GF-D8 (cell line): Measurements from ENCODE around the gene APOL6.
"Not testable (repeated sequence)": the region's sequence is repeated elsewhere in the genome, so short reads cannot be mapped to it uniquely, and the experiment has no call there.

Source experiments
- DNase-seq: peaks from one replicate; lab custom pipeline; 2025; lab: John Stamatoyannopoulos, UW

APOL6 gene

DNA sequence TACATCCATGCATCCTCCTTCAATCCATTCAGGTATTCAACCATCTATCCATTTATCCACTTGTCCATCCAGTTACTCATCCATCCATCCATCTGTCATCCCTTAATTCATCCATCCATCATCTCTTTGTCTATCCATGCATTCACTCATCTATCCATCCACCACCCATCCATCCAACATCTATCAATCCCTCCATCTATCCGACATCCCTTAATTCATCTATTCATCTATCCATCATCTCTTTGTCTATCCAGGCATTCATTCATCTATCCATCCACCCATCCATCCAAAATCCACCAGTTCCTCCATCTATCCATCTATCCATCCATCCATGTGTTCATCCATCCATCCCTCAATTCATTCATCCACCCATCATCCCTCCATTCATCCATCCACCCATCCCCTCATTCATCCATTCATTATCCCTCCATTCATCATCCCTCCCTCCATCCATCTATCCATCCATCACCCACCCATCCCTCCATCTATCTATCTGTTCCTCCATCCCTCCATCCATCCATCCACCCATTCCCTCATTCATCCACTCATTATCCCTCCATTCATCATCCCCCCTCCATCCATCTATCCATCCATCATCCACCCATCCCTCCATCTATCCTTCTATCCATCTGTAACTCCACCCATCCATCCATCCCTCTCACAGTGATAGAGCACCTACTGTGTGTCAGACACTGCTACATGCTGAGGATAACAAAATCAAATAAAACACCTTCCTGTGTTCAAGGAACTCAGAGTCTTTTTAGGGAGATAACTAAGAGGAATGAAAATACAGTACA lies 29.6 kb upstream of the APOL6 start:
- no peak for DNase-seq

DNA sequence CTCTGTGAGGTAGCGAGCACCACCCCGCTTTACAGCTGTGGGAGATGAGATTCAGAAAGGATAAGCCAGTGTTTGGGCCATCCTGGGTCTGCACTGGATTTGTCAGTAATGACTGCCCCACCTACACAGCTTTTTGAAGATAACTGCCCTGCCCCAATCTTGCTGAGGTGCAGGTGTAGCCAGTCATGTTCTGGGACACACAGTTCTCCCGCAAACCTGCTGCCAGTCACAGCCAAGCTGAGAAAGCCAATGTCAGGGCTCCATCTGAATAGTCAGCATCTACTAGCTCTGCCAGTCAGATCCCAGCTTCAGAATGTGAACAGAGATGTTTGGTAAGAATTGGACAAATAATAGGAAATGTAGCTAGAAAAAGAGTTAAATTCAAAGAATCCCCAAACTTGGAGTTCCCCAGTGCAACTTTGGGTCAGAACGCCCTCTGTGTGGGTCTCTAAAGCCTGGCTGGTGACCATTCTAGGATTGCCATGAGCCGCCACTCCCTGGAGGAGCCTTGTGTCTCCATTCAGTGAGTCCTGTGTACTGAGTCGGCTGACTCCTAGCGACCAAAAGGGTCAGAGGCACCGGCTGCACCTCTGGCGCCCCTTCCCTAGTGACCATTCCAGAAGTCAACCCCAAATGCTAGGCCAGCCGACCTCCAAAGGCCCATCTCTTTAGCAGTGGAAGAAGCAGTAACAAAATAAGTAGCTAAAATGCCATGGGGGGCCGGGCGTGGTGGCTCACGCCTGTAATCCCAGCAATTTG lies 28.7 kb upstream of the APOL6 start:
- DNase-seq = no peak

DNA sequence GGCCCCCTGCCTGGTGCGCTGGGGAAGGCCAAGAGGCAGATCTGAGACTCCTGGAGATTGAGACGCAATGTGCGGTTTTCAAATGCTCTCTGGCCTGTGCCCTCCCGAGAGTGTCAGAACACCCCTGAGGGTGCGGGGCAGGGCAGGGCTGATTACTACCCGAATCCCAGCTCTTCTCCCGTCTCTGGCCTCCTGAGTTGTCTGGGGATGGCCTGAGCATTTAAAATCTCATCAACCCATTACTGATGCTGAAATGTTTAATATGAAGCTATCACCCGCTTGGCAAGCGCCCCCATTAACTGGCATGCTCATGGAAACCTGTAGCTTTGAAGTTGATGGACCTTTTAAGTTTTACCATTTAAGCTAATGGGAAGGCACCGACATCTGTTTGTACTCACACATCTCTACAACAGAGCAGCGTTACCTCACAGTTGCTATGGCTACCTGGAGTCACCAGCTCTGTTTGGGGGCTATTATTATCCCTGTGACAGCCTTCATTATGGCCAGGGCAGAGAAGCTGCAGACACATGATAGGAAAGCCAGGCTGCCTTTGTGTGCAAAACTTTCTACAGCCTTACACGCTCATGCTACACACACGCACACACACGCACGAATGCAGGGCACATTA lies 27.5 kb upstream of the APOL6 start:
- DNase-seq = no peak

DNA sequence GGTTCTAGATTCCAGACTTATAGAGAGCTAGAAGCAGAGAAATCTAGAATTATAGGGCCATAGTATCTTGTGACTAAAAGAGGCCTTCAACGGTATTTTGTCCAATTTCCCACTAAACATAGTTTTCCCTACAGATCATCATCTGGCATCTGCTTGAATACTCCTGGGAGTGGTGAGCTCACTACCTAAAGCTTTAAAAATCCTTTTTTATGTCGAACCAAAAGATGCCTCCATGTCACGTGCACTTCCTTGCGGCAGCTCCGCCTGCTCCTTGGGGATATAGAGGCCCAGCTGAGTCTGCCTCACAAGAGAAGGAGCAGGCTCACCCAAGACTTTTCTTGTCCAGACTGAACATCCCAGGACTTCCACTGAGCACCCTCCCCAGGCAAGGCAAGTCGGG lies 26.8 kb upstream of the APOL6 start:
- DNase-seq = no peak

DNA sequence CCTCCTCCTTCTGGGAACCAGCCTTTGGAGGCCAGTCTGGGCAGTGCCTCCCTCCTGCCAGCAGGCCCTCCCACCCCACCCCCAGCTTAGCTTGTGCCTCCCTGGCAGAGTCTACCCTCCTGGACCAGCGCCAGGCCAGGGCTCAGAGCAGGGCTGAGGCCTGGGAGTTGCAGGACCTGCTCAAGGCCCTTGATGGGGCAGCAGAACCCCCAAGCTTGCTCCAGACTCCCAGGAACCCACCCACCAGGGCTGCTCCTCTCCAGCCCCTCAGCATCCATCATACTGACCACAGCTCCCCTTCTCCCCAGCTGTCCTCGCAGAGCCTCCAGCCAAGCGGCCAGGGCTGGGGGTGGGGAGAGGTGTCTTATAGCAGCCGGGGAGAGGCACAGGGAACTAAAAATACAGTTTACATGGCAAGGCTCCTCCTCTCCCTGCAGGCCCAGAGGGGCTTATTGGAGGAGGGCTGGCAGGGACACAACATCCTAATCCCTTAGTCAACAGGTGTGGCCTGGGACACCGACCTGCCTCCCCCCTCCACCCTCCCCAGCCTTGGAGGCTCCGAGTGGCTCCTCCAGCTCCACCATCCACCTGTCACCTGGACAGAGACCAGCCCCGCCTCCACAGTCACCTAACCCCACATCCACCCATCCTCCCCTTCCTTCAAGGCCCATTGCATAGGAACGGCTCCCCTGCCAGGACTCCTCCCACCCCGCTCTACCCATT lies 25.9 kb upstream of the APOL6 start:
- no peak for DNase-seq

DNA sequence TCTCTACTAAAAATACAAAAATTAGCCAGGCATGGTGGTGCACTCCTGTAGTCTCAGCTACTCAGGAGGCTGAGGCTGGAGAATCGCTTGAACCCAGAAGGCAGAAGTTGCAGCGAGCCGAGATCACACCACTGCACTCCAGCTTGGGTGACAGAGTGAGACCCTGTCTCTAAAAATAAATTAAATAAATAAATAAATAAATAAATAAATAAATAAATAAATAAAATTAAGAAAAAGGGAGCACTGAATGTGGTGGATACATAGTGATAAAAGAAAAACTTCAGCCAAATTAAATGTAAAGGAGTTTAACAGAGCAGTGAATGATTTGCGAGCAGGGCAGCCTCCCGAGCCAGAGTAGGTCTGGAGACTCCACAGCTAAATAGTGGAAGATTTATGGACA lies 24.4 kb upstream of the APOL6 start:
- DNase-seq = not testable (repeated sequence)

DNA sequence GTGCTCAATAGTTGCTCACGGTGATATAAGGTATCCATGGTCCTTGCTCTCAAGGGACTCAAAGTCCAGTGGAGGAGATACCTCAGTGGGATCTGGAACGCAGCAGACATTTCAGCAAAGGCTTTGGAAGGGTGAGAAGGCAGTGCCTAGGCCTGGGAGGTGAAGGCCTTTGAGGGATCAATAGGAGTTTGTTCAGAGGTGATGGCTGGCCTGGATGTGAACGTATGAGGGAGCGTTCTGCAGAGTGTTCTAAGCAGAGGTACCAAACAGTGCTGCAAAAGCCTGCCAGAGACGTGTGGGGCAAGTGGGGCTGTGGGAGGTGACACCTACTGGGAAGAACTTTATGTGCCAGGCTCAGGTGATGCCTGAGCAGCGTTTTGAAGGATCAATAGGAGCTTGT lies 23.7 kb upstream of the APOL6 start:
- no peak for DNase-seq

DNA sequence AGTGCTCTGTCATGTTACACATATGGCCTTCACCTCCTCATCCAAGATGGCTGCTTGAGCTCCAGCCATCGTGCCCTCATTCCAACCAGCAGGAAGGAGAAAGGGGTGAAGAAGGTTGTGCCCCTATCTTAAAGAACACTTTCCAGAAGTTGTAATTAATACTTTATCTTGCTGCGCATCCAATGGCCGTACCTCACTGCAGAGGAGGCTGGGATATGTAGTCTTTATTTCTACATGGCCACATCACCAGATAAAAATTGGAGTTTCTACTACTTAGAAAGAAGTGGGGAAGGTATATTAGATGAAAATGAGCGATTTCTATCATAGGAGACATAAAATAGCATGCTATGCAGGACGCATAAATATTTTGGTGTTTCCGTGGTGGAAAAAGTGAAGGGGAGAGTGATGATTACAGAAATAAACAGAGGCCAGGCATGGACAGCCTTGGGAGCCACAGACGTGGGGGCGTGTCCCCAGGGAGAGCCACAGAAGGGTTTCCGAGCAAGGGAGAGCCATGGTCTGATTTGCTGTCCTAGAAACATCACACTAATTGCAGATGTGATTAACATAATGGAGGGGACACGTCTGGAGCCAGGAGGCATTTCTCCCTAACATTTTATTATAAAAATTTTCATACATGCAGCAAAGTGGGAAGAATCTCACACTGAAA lies 22.3 kb upstream of the APOL6 start:
- DNase-seq = no peak

DNA sequence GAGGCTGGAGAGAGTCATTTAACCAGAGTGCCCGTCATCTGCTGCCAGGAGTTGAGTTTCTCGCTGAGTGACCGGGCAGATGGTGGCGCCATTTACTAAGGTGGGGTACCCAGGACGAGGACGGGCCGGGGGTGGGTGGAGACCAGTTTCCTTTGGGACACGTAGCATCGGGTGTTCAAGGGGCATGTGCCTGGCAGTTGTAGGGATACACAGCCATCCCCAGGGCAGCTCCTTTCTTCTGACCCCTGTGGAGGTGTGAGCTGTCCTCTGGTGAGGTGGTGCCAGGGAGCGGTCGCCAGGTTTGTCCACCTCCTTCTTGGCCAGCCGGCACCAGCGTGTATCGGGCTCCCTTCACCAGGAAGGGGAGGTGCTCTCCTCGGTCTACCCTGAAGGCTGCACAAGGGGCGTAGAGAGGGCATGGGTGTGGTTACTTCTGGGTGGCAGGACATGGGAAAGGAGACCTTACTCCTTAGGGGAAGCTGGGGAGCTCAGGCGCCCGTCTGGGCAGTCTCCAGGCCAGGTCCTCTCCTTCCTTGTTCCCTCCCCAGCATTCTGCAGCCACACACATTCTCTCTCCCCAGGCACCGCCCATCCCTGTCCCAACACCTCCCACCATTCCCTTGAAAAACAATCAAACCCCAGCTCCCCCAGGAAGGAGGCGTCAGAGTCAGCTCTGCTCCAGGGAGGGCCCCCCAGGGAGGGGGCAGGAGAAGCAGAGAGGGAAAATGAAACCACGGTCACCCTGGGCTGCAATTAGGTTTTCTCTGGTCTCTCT lies 20.8 kb upstream of the APOL6 start:
- no peak for DNase-seq

DNA sequence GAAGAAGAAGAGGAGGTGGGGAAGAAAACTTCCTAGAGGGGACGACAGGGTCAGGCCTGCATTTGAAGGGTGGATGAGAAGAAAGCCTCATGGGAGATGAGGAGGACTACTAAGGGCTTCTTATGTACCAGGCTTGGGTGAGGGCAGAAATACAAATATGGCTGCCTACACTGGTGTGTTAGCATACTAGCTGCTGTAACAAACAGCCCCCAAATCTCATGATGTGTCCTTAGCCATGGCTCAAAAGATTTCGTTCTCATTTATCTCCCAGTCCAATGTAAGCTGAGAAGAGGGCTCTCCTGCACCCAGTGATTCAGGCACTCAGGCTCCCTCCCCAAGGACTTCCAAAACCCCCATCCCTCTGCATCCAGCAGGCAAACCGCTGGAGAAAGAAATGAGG lies 19.5 kb upstream of the APOL6 start:
- no peak for DNase-seq

DNA sequence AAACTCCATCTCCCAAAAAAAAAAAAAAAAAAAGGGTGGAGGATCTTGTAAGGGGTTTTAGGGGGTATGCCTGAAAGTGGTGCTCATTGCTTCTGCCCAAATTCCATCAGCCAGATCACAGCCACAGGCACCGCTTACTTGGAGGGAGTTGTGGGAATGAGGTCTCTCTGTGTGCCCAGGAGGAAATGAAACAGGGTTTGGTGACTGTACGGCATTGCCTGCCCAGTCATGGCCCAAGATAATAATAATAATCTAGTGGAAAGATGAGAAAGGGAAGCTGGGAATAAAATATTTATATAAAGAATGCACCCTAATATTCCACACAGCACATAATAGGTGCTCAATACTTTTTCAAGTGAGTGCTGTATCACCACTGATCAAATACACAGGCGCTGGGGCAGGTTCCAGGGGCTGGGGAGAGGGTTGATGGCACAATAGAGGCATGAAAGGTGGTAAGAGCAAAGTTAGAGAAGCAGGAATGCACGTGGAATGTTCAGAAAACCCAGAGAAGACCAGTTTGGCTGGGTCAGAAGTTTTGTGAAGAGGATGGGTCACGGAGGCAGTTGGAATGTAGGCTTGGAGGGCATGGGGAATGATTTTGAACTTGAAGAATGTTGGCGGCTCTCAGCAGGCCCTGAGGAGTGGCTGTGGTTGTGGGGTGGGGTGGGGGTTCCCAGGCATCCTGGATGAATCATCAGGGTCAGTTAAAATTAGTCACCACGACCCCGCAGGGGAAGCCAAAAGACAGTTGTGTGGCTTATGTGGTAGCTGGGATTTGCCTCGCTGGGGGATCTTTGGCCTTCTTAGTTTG lies 18.6 kb upstream of the APOL6 start:
- DNase-seq = no peak

DNA sequence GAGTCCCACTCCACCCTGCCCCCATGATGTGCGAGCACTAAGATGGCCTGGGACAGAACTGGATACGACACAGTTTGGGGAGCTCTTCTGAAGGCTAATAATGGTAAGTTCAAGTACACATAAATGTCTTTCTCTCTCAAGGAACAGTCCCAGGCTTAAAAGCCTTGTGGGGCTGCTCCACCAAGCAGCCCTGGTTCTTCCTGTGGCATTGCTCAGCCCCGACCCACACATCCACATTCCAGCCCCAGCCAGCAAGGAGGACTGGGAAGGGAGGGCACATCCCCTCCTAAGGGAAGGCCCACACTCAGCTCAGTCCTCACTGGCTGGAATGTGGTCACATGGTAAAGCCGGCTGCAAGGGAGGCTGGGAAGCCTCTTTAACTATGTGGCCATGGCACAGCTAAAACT lies 17.9 kb upstream of the APOL6 start:
- DNase-seq = no peak

DNA sequence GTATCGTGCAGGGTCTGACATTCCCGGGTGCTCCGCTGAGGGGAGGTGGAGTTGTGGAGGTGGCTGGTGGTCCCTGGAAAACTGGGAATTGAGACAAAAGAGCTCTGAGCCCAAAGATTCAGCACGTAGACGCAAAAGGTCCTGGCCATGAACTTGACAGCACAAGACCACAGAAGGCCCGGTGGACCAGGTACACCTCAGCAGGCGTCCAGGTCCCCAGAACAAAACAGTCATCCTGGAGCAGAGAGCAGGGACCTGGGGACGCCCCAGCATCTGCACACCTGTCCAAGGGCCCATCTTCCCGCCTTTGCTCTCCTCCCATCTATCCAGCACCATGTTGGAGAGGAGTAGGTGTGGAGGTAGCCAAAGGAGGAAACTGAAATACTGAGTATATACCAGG lies 17.4 kb upstream of the APOL6 start:
- no peak for DNase-seq

DNA sequence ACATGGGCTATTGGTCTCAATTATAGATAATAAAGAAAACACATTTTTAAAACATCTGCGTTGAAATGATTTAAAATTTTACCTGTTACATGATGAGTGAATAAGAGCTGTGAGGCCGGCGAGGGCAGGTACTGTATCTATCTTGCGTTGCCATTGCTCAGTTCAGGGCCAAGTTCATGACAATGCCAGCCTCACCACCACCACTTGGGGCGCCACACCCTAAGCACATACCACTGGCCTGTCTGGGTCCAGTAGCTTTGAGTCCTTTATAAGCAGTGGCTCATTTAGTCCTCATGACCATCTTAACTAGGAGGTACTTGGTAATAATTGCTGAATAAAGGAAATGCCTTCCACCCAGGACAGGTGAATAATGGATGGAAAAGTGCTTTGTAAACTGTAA lies 16.6 kb upstream of the APOL6 start:
- DNase-seq = no peak

DNA sequence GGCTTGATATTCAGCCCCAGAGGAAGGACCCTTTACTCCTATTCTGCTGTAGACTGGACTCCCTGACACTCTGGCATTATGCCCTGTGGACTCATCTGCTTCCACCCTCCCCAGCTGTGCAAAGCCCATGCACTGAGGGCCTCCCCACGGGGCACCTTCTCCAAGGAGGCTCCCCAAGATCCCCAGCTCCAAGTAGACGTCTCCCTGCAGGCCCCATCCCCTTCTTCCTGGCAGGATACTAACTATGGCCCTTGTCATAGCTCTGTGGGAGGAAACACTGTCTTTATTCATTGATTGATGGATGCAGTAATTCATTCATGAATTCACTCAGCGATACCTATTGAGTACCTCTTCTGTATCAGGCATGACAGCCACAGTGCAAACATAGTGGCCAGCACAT lies 15.3 kb upstream of the APOL6 start:
- DNase-seq = no peak

DNA sequence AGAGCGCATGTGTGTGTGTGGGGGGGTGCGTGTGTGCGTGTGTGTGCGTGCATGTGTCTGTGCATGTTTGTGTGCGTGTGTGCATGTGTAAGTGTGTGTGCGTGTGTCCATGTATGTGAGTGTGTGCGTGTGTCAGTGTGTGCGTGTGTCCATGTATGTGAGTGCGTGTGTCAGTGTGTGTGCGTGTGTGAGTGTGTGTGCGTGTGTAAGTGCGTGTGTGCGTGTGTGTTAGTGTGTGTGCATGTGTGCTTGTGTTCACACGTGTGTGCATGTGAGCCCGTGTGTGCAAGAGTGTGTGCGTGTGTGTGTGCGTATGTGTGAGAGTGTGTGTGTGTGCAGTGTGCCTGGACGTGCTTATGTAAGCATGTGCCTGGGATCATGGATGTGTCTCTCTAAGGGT lies 14.7 kb upstream of the APOL6 start:
- DNase-seq = no peak

DNA sequence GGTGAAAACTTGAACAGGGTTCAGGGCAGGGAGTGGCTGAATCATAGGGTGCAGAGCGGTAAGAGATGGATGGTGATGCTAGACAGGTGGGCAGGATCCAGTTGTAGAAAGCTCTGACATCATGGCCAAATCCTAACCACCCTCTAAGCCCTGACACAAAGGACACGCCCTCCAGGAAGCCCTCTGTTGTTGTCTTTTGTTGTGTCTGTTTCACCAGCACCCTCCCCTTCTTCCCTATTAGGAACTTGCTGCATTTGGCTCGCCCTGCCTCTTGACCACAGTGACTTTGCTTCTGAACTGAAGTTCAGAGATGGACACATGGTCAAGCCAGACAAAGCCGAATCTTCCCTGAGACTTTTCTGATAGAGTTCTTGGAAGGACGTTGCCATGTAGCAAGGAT lies 14.2 kb upstream of the APOL6 start:
- no peak for DNase-seq

DNA sequence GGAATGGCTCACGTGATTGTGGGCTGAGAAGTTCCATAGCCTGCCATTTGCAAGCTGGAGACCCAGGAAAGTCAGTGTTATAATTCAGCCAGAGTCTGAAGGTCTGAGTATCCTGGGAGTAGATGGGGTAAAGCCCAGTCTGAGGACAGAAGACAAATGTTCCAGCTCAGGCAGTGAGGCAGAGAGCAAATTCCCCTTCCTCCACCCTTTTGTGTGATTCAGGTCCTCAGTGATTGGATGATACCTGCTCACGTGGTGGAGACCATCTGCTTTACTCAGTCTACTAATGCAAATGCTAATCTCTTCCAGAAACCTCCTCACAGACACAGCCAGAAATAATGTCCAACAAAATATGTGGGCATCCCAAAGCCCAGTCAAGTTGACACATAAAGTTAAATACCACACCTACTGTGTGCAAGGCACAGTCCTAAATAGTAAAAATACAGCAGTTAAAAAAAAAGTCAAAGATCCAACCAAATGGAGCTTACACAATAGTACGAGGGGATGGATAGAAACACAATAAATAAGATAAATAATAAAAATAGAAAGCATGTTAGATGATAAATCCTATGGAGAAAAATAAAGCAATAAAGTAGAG lies 13.2 kb upstream of the APOL6 start:
- DNase-seq = no peak

DNA sequence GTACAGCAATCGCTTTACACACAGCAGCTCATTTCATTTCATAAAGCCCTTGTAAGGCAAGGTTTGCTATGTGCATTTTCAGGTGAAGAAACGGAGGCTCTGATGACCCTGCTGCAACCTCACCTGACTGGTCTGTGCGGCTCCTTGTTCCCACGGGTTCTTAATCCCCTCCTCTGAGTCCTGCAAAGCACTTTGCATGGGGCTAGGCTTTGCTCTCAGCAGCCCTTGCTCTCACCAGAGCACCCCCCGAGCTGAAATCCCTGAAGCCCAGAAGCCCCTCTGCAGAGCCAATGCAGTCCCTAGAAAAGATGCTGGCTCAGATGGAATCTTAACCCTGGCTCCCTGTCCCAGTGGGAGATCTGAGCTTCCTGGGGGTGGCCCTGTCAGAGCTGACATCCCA lies 11.0 kb upstream of the APOL6 start:
- DNase-seq = no peak

DNA sequence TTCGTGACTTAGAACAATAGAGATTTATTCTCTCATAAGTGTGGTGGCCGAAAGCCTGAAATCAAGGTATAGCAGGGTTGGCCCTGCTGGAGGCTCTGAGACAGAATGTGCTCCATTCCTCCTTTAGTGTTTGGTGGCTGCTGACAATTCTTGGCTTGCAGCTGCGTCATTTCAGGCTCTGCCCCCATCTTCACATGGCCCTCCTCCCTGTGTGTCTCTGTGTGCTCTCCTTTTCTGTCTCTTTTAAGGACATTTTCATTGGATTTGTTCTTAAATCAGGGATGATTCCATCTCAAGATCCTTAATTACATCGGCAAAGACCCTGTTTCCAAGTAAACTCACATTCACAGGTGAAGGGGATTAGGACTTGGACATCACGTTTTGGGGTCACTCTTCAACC lies 10.2 kb upstream of the APOL6 start:
- no peak for DNase-seq
